ENCODE data around the gene BCAS4.

Gene BCAS4

DNA sequence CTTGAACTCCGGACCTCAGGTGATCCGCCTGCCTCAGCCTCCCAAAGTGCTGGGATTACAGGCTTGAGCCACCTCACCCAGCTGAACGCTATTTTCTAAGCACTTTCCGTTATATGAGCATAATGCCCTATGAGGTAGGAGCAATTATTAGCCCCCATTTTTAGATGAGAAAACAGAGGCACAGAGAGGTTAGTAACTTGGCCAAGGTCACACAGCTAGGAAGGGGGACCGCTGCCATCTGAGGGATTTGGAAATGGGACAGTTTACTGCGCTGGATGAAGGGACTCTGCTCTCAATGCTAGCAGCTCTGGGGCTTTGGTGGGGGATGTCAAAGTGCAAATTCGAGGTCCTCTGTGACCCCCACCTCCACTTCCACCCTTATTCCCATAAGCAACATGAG lies 62.5 kb downstream of the BCAS4 start:
- FAIRE-seq, result no peak

- no peak for FAIRE-seq
Observed at GRCh38 chr20:50858525-50858924, 63.7 kb downstream of the BCAS4 start.

- no peak for FAIRE-seq
Observed at GRCh38 chr20:50859161-50859560, 64.3 kb downstream of the BCAS4 start.

DNA sequence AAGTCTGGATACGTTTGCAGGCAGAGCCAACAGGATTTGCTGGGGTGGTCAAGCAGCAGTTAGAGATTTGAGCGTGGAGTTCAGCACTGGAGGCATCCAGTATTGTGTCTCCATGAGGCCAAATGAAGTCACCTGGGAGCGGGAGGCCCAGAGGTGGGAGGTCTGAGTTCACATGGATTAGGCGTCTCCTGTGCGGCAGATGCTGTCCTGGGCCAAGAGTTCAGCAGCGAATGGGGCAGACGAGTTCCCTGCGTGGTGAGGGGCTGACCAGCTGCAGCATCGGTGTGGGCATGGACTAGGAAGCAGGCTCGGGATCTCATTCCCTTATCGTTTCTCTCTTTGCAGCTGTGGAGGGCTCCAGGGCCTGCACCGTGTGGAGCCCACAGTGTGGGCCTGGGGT lies 66.2 kb downstream of the BCAS4 start:
- FAIRE-seq, result no peak

DNA sequence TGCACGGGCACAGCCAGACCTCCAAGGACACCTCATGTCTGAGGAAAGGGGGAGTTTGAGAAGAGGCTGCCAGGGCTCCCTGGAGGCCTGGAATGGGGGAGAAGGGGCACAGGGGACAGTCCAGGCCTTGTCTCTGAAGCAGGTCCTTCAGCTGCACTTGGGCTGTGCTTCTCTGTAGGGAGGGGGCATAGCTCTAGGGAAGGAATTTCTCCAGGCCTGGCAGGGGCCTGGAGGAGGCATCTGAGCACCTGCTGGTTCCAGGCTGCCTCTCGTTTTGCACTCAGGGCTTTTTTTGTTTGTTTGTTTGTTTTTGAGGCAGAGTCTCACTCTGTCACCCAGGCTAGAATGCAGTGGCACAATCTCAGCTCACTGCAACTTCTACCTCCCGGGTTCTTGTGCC lies 67.7 kb downstream of the BCAS4 start:
- FAIRE-seq, result no peak

DNA sequence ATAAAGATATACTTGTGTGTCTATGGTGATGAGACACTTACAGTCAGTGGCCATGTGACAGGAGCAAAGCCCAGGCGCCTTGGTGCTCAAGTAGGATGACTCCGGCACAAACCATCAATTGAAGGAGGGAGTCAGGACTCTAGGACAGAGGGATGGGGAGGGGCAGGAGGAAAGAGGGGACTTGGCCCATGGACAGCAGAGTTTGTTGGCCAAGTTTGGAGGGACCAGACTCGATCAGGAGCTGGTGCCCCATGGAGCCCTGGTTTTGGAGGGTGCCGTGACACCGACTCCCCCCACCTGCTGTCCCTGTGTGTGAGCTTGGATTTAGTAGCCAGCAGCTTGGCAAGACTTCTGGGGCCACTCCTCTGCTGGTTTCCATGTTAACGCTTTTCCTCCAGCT lies 70.3 kb downstream of the BCAS4 start:
- FAIRE-seq, result no peak

DNA sequence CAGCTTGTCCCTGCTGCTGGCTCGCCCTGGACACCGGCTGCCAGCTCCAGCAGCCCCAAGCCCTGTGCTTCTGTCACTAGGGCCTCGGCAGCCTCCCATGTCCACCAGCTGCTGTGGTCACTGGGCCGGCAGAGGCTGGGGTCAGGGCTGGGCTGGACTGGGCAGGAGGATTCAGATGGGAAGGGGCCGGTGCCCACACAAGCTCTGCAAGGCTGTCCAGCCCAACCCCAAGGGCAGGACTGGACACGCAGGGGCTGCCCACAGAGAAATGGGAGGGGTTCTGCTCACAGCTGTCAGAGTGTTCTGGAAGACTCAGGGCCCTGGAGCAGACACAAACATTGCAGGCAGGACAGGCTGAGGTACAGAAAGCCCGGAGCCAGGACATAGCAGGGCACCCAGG lies 70.7 kb downstream of the BCAS4 start:
- no peak for FAIRE-seq

DNA sequence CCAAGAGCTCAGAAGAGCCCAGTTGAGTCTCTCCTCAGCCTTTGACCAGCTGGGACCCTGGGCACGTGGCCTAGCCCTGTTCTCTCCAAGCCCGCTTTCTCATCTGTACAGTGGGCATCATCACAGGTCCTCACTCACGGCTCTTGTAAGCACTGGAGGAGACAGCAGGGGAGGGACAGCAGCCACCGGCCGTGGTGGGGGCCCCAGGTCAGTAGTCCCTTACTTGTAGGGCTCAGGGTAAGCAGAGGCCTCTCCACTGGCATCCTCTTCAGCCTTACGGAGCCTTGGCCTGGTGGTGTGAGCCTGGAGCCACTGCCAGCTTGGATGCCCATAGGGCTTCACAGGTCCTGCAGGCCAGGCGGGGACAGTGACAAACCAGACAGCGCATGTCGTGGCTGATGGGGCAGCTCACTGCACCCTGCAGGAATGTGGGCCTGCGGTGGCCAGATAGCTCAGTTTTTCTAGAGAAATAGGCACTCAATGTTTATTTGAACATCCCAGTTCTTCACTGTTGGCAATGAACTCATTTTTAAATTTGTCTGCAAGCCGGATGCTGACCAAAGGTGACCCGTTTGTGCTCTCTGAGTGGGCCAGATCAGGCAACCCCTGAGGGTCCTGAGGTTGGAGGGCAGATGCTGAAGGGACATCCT lies 71.3 kb downstream of the BCAS4 start:
- FAIRE-seq, result no peak

GRCh38 chr20:50866831-50867230 lies 72.0 kb downstream of the BCAS4 start:
- FAIRE-seq, result no peak

DNA sequence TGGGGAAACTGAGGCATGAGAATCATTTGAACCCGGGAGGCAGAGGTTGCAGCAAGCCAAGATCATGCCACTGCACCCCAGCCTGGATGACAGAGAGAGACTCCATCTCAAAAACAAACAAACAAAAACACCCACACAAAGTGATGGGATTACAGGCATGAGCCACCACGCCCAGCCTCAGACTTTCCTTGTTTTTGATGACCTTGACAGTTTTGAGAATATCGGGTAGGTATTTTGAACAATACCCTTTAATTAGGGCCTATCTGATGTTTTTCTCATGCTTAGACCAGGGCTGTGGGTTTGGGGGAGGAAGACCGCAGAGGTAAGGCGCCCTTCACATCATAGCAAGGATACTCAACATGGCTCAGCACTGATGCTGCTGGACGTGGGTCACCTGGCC lies 72.9 kb downstream of the BCAS4 start:
- no peak for FAIRE-seq

GRCh38 chr20:50868509-50869495 lies 73.9 kb downstream of the BCAS4 start:
- no peak for FAIRE-seq

GRCh38 chr20:50870561-50871161 lies 75.8 kb downstream of the BCAS4 start:
- FAIRE-seq, result no peak

GRCh38 chr20:50872560-50873425 lies 77.9 kb downstream of the BCAS4 start:
- FAIRE-seq, result no peak

DNA sequence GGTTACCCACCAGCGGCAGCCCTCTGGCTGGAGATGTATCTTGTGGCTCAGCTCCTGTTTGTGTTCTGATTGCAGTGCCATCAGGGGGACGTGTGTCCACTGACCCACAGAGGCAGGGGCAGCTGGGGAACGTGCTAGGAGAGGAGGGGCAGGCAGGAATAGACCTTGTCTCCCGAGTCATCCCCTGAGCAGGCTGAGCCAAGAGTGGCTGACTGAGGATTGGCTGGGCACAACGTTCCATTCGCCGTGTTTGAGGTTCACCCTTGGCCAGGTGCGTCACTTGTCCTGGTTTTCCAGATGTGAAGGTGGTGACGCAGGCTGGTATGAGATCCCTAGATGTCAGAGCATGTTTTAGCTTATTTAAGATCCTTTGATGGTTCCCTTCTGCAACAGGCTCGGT lies 78.7 kb downstream of the BCAS4 start:
- no peak for FAIRE-seq

- no peak for FAIRE-seq
Observed at GRCh38 chr20:50874111-50874757, 79.4 kb downstream of the BCAS4 start.

- FAIRE-seq, result no peak
Observed at GRCh38 chr20:50874758-50875665, 80.2 kb downstream of the BCAS4 start.

DNA sequence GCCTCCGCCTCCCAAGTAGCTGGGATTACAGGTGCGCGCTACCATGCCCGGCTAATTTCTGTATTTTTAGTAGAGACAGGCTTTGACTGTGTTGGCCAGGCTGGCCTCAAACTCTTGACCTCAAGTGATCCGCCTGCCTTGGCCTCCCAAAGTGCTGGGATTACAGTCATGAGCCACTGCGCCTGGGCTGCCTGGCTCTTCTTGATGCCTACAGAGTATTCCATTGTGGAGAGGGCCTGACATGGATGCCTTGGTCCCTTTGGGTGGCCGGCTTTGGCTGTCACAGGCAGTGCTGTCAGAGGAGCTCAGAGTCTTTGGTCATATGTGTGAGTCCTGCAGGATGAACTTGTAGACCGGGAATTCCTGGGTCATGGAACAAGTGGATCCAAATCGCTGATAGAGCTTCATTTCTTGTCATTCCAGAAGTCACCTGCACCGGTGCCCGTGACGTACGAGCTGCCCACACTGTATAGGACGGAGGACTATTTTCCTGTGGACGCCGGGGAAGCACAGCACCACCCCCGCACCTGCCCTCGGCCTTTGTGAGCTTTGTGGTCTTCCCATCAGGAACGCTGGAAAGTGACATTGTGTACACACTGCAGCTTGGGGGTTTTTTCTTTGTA lies 81.3 kb downstream of the BCAS4 start:
- no peak for FAIRE-seq

DNA sequence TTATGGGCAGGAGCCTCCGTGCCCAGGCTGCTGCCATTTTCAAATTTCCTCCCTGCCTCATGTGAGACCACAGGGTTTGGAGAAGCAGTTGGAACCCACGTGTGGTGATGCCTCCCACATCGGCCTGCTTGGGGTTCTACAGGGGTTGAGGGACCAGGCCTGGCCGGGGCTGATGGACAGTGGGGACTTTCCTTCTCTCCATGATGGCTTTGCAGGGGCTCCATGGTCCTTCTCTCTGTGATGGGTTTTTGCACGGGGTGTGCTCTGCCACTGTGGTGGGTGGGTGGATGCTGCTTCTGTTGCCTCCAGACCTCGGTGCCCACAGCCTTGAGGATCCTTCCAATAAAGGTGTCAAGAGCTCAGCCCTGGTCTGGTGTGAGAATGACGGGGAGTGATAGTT lies 82.0 kb downstream of the BCAS4 start:
- no peak for FAIRE-seq

DNA sequence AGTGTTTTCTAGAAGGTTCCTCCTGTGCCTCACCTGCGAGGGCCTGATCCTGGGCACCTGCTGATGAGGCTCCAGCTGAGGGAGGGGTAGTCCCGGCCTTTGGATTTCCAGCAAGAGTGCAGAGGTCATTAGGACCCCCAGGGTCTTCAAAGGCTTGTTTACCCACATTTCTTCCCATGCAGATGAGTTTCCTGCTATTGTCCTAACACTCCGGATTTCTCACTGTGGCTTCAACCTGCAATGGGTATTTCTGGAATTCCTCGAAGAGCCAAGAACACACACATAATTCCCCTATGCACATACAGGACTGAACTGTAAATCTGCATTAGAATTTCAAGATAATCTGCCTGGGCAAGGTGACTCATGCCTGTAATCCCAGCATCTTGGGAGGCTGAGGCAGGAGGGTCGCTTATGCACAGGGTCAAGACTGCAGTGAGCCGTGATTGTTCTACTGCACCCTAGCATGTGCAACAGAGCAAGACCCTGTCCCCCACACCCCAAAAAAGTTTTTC lies 82.4 kb downstream of the BCAS4 start:
- FAIRE-seq, result no peak

Measured in G401.6 (cell line).